ENCODE results near the gene DPF3.
A peak's percentile ranks its signal among the peaks of the same experiment; 100 is the strongest.

DPF3 gene

GRCh38 chr14:72686101-72686500, 207.8 kb downstream of the DPF3 start:
- no peak for DNase-seq

DNA sequence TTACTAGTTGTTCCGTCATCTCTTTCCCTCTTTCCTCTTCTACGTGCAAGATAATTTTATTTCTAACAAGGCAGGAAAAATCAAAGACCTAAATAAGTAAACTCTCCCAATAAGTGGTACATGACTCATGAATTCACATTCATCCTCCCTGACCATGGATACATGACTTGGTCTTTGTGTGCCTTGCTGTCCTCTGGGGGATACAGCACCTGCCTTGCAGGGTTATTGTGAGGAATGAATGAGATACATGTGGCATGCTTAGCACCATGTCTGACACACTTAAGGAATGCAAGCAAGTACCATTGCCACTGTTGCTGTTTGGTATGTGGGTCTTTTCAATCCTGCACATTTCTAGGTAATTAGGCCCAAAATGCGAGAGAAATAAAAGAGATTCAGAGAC, 208.4 kb downstream of the DPF3 start:
- DNase-seq, result no peak

GRCh38 chr14:72683787-72684186, 210.1 kb downstream of the DPF3 start:
- DNase-seq, result no peak

DNA sequence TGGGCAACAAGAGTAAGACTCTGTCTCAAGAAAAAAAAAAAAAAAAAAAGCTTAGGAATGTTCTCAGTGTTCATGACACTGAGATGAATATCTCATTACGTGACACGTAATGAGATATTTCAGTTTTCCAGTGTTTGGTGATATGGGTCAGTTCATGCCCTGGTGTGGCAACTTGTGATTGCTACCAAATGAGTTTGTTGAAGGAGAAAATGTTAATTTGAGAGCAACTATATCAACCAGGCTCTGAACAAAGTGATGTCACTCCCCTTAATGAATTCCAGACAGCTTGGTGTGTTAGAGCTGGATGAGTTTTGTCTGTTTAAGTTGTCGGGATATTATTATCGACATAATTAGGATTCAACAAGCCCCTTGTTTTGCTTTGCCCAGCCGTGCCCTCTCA, 211.7 kb downstream of the DPF3 start:
- no peak for DNase-seq

DNA sequence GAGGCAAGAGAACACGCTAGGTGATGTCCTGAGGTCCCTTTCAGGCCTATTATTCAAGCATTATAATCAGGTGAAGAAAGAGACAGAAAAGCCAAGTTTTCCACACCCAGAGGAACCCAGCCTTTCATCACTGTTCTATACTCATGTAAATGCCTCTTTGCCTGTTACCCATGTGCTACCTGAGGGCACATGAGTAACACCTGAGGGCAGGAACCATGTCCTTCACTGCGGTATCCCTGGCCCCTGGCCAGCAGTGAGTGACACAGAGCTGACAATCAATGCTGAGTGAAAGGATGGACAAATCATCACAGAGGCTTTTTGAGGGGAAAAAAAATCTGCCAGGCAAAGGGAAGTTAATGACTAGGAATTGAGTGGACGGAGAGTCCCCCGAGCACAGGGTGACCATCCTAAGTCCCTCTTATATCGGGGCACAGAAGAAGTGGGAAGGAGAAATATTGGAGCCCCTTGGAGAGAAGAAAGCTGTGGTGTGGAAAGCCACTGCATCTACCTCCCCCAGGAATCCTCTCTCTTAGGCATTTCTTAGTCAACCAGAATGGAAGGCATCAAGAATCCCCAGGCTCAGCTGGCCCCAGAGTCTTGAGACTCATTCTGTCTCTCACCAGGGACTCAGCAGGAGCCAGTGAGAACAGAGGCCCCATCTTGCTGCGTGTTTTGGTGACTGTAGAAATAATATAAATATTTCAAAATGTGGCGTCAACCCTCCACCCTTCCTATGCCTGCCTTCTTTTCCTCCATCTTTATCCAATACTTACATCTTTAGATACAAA, 212.9 kb downstream of the DPF3 start:
- DNase-seq, result no peak

DNA sequence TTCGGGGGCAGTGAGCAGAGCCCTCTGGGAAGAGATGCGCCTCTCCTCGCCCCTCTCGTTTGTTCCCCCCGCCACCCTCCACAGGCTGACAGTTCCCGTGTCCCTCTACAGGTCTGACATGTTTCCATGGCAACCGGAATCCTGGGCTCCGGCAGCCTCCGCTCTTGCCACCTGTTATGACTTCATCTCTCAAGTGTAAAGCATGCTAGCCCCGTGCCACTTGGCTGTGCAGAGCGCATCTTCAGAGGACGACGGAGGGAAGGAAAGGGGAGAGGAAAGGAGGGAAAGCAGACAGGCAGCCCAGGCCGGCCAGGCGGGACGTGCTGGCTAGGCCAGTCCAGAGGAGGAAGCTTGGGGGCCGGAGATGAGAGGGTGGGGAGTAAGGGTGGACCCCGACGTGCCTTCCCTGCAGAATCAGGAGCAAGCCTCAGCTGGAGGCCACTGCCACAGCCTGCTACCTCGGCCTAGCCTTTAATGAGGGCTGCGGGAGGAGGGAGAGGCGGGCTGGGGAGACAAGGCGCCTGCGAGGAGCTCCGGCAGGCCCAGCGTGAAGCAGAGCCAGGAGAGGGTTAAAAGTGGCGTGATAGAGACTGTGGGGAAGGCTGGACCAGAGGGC, 214.3 kb downstream of the DPF3 start:
- peak in 26 of 56 donors; percentile 11 to 56 (median 30) for DNase-seq

DNA sequence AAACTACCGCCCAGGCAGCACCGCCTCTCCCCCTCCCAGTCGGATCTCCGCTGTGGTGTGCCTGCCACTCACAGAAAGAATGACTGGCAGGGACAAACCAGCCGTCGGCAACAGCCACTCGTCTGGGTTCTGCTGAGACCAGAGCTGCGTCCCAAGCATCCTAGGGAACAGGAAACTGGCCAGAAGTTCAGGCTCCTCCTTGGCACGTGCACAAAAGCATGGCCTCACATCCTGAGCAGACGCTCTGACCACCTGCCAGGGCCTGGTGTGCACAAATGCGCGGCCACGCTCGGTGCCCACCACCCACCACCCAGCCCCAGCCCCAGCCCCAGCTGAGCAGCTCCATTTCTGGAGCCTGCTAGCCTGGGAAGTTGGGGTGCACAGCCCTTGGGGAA, 214.8 kb downstream of the DPF3 start:
- DNase-seq, result peak in 23 of 56 donors; percentile 9 to 56 (median 35)

DNA sequence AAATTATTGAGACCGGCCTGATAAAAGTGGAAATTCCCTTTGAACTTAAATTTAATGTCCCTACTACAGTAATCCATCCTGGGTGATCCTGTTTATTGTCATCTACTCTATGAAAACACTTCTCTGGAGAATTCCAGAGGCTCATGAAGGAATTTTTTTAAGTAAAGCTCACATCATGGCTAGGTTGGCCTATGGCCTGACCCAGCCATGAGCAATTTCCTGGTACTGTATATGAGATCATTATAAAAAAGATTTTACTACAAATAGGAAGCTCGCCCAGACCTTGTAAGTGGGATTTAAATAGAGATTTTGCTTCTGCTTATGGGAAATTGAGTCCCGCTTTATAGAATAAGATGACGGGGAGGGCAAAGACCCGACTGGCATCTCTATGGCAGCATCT, 215.5 kb downstream of the DPF3 start:
- no peak for DNase-seq

GRCh38 chr14:72677664-72678063, 216.2 kb downstream of the DPF3 start:
- no peak for DNase-seq

DNA sequence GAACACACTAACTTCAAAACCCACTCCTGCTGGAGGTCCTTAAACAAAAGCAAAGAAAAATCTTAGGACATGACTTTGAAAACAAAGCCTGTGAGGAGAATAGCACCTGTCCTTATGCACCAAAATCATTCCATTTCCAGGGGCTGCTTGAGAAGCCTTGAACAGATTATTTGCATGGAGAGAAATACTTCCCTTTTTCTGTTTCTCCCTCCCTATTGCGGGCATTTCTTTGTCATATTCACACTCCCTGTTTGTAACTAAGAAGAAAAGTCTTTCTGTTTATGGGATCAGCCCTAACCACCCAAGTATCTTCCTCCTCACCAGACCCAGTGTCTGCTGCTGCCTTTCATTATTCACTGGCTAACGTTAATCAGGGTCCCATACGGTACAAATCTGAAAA, 218.8 kb downstream of the DPF3 start:
- no peak for DNase-seq

DNA sequence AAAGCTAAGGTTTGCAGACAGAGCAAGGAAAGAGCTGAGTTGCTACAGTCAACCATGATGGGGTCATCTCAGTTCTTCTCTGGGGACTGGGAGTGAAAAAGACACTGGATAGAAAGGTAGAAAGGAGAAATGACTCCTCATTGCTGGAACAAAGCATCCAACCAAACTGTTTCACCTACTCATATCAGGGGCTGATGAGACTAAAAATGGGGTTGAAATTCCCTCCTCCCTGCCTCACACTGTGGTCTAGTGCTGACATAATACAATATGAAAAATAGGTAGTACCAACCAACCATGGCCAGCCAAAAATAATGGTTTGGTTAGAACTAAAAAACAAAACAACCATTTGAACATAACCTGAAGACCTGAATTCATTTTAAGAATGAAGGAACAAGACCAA, 220.7 kb downstream of the DPF3 start:
- DNase-seq, result no peak

DNA sequence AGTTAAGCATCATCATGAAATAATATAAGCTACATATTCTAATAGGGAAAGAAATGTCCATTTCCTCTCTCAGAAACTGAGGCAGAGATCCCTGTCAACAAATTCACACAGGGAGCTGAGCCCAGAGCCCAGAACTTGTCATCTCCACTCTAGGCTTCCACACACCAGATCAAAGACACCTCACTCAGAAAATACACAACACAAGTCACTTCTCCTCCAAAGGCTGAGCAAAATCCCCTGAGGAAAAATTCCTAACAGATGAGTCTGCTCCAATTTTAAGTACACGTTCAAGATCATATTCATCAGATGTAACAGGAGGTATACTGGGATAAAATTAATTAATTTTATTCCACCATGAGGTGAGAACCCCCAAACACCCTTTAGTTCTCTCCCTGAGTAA, 227.3 kb downstream of the DPF3 start:
- DNase-seq, result no peak

DNA sequence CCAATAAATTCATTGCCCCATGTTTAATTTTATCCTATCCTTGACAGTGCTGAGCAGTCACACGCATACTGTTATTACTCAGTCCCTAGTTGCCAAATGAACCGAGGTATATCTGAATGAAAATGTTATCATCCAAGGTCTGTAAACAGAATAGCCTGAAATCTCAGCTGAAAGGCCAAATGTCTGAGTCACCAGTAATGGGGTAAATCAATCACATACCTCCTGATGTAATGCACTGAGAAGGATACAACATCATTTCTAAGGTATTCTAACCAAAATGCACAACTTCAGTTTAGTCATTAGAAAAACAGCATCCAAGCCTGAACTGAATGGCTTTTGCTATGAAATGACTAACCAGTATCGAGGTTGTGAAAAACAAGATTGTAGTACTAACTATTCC, 228.6 kb downstream of the DPF3 start:
- no peak for DNase-seq

- DNase-seq, result no peak
Observed at GRCh38 chr14:72664651-72665050, 229.2 kb downstream of the DPF3 start.

DNA sequence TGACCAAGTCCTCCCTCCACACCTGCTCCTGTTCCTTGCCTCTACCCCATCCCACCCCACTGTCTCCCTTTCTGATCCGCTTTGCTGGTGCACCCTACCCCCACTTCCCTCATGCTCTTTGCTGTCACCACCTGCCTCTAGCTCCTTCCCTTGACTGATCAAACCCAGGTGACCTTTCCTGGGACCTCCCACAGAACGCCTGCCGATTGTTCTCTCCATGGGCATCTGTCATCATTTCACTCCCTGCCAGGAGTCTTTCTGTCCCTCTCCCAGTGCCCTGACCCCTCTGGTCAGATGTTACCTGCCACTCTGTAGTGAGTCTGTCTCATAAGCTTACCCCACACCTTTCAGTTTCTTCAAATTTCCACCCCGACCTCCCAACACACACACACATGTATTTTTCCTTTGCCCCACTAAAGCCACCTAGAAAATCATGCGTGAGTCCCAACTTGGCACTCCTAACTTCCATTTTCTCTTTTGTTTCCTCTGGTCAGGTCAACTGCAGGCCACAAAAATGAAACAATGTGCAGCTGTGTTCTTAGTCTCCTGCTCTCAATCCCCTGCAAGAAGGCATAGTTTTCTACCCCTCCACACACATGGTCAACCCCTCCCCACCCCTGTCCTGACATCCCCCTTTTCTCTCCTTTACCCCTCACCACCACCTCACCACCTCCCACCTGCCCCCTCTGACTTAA, 229.8 kb downstream of the DPF3 start:
- no peak for DNase-seq

DNA sequence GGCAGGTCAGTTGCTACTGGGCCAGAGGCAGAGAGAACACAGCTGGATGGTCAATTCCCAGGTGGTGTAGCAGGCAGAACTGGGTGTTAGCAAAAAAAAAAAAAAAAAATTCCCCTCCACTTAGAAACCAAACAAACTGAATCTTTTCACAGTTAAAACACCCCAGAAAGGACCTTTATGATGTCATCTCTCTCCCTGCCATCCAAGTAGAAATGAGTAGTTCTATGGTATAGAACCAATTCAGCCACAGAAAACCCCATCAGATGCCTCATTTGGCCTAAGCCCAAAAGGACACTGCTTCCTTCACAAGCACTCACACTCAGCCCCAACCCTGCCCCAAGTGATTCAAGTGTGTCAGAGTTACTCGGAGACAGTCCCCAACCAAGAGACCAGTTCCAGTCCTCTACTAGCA, 230.8 kb downstream of the DPF3 start:
- no peak for DNase-seq

DNA sequence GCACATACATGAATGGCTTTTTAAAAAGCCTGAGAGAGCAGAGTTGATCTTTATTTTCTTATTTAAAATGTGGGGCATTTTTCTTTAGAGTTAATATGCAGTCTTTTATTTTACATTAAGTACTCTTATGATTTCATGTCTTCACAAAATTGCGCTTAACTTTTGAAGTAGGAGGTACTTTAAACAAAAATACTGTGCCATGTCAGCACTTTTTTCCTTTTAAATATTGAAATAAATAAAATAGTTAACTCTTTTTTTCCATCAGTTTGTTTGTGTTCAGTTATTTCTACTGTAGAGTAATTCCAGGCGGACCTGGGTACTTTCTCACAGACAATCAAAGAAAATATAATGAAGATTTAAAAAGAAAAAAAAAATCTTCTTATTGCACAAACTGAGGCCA, 231.7 kb downstream of the DPF3 start:
- DNase-seq, result no peak

- DNase-seq, result no peak
Observed at GRCh38 chr14:72657214-72657921, 236.5 kb downstream of the DPF3 start.

DNA sequence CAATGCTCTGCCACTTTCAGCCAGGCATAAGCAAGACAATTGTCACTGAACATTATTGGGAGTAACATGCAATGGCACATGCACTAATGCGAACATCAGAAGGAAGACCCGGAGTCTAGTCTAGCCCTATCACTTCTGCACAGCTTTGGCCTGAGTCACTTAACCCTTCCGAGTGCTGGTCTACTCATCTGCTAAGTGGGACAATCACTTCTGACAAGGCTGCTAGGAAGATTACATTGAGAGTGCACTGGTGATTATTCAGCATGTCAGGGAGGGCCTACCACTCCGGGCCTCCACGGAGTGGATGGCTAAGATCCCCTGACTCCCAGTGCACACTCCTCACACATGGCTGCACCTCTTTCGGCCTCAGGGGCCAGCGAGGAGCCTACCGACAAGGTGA, 240.9 kb downstream of the DPF3 start:
- no peak for DNase-seq

GRCh38 chr14:72652179-72652578, 241.7 kb downstream of the DPF3 start:
- no peak for DNase-seq

DNA sequence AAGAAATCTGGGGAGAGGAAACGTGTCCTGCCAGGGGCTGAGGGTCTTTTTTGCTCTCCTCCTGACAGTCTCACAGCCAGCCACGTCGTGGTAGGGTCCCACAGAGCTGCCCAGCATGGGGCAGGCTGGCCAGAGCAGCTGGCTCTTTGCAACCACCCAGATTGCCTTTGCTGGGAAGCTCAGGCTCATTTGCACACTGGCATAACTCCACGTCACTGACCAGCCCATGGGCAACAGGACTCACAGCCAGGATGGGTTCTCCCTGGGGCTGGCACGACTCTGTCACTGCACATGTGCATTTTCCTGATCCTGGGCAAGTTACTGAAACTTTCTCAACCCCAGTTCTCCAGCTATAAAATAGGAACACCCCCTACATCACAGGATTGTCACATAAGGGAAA, 242.2 kb downstream of the DPF3 start:
- DNase-seq, result peak in 20 of 56 donors; percentile 5 to 39 (median 16)

GRCh38 chr14:72651081-72651480, 242.8 kb downstream of the DPF3 start:
- DNase-seq, result peak in 5 of 56 donors; percentile 2 to 12 (median 7)
